ENCODE data around the gene UACA.

UACA gene

DNA sequence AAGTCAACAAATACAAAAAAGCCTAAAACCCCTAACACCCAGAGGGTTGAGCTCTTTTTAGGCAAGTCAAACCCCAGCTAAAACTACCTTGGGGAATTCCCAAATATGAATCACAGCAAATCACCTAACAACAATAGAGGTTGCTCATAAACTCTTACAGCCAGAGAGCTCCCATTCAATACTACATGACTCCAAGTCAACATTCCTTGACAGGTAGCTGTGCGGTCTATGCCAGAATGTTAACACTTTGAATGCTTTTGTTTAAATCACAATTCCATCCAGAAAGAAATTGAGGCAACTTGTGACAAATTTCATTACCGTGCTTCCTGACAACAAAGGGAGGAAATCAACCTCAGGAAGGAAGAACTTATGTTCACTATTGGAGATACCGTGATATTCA is 7.5 kb upstream of the UACA start:
- no peak for DNase-seq (ENCODE audit: extremely low read depth, insufficient read length)
- Histone ChIP-seq H3K36me3 (ENCODE audit: control insufficient read depth, insufficient read depth, low read length) (no peaks in the 10 kb centered on the region), H3K4me3 (replicated peaks; ENCODE audit: low read depth, low read length) (no peak overlapping the region), H3K27me3 (replicated peaks; ENCODE audit: control insufficient read depth, insufficient read depth, low read length) (no peaks in the 10 kb centered on the region)
- TF ChIP-seq, protein P1, sequence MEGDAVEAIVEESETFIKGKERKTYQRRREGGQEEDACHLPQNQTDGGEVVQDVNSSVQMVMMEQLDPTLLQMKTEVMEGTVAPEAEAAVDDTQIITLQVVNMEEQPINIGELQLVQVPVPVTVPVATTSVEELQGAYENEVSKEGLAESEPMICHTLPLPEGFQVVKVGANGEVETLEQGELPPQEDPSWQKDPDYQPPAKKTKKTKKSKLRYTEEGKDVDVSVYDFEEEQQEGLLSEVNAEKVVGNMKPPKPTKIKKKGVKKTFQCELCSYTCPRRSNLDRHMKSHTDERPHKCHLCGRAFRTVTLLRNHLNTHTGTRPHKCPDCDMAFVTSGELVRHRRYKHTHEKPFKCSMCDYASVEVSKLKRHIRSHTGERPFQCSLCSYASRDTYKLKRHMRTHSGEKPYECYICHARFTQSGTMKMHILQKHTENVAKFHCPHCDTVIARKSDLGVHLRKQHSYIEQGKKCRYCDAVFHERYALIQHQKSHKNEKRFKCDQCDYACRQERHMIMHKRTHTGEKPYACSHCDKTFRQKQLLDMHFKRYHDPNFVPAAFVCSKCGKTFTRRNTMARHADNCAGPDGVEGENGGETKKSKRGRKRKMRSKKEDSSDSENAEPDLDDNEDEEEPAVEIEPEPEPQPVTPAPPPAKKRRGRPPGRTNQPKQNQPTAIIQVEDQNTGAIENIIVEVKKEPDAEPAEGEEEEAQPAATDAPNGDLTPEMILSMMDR (IDR thresholded peaks at IDR 0.05; ENCODE audit: insufficient read depth, low read length, poor library complexity, severe bottlenecking), result no peak

DNA sequence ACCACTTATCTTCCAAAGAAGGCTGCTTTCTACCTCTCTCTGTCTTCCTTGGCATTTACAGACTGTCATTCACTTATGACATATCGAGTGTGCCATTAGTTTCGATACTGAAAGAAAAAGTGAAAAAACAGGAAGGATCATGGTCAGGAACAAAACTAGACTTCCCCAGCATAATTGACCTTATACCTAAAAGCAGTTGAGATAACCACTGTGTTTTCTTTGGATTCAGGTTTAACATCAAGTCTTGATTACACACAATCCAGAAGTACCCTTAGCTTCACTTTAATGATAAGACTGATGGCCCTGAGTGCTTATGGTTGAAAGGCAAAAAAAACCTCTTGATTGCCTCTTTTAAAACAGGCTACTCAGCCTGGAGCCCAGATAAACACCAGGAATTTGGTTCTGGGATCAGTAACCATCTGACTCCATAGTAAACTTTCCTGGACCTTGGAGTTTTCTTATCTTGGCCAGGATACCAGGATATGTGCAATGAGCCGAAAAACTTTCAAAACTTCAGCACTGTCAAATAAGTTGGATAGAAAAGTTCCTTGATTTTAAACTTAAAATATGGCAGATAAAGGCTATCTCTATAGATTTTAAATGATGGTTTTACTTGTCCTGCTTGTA is 5.0 kb upstream of the UACA start:
- TF ChIP-seq, protein P1 (IDR thresholded peaks at IDR 0.05; ENCODE audit: insufficient read depth, low read length, poor library complexity, severe bottlenecking), result no peak
- H3K36me3 ChIP-seq (ENCODE audit: control insufficient read depth, insufficient read depth, low read length), result no peaks in the 10 kb centered on the region
- peak; percentile 1 for DNase-seq (ENCODE audit: extremely low read depth, insufficient read length)
- H3K27me3 ChIP-seq (replicated peaks; ENCODE audit: control insufficient read depth, insufficient read depth, low read length), result no peaks in the 10 kb centered on the region
- H3K4me3 ChIP-seq (replicated peaks; ENCODE audit: low read depth, low read length), result no peak overlapping the region

DNA sequence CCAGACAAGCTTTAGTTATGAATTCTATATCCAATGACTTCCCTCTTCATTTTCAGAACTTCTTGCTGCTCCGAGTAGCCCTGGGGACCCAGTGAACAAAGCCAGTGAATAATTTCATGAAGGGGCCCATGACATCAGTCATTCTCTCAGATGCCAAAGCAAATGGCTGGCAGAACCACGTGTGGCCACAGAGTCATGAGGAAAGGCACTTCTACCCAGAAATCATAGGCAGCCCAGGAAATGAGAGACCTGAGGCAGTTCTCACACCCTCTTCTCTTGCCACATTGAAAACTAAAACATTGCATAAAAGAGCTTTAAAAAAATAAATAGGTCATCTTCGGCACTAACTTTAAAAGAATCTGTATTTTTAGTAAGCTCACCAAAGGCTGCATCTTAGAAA is 4.3 kb upstream of the UACA start:
- H3K27me3 ChIP-seq (replicated peaks; ENCODE audit: control insufficient read depth, insufficient read depth, low read length), result no peaks in the 10 kb centered on the region; the same call in 1 of the 2 replicates
- H3K4me3 ChIP-seq (replicated peaks; ENCODE audit: low read depth, low read length), result no peak overlapping the region
- H3K36me3 ChIP-seq (ENCODE audit: control insufficient read depth, insufficient read depth, low read length), result no peaks in the 10 kb centered on the region
- no peak for DNase-seq (ENCODE audit: extremely low read depth, insufficient read length)
- TF ChIP-seq, protein P1 (IDR thresholded peaks at IDR 0.05; ENCODE audit: insufficient read depth, low read length, poor library complexity, severe bottlenecking), result no peak

DNA sequence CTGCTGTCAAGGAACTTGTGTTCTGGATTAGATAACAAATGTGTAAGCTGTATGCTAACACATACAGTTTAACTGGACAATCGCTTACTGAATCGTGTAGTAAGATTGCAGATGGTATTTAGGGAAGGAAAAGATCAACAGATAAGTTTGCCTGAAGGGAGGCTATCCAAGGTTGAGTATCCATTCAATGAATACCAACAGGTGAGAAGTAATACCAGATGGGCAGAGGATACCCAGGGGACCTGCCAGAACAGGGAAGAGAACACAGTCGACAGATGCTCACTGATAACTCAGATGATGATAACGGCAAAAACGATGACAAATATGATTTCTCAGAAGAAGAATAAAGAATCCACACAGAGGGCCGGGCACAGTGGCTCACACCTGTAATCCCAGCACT is 3.2 kb upstream of the UACA start:
- Histone ChIP-seq H3K27me3 (replicated peaks; ENCODE audit: control insufficient read depth, insufficient read depth, low read length) (no peaks in the 10 kb centered on the region; the same call in 1 of the 2 replicates), H3K4me3 (replicated peaks; ENCODE audit: low read depth, low read length) (no peak overlapping the region), H3K36me3 (ENCODE audit: control insufficient read depth, insufficient read depth, low read length) (no peaks in the 10 kb centered on the region)
- DNase-seq (ENCODE audit: extremely low read depth, insufficient read length), result no peak
- TF ChIP-seq, protein P1 (IDR thresholded peaks at IDR 0.05; ENCODE audit: insufficient read depth, low read length, poor library complexity, severe bottlenecking), result no peak

DNA sequence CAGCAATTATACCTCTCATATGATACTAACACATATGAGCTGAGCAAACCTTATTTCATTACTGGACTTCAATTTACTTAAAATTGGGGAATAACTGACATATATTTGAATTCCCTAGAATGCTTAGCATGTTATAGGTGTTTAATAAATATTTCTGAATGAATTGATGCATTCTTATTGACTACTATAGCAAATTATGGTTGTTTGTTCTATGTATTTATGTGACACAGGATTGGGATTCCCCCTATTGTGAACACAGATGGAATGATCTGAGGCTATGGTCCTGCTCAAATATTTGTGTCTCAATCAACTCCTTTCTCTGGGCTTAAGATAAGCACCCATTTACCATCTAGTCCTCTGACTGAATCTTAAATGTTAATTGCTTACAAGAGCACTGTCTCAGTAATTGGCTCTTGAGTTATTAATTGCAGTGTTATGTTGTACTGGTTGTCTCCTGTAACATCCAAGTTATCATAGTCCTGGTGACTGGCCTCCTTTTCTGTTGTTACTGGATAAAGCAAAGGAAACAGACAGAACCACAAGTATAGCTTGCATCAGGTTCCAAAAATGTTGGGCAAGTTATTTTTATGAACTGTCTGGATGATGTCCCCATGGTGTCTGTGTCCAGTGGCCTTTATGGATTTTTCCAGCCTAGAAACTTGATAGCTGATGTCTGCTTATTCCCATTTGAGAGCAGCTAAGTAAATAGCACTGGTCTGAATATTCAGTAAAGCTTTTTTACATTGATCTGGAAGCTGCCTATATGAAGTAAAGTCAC is 2.3 kb upstream of the UACA start:
- Histone ChIP-seq H3K27me3 (replicated peaks; ENCODE audit: control insufficient read depth, insufficient read depth, low read length) (no peaks in the 10 kb centered on the region; the same call in 1 of the 2 replicates), H3K36me3 (ENCODE audit: control insufficient read depth, insufficient read depth, low read length) (no peaks in the 10 kb centered on the region), H3K4me3 (replicated peaks; ENCODE audit: low read depth, low read length) (no peak overlapping the region)
- TF ChIP-seq, protein P1 (IDR thresholded peaks at IDR 0.05; ENCODE audit: insufficient read depth, low read length, poor library complexity, severe bottlenecking), result no peak
- no peak for DNase-seq (ENCODE audit: extremely low read depth, insufficient read length)

Measured in GM06990 (cell line).